Measurements from ENCODE around the gene UBE2F.

DNA sequence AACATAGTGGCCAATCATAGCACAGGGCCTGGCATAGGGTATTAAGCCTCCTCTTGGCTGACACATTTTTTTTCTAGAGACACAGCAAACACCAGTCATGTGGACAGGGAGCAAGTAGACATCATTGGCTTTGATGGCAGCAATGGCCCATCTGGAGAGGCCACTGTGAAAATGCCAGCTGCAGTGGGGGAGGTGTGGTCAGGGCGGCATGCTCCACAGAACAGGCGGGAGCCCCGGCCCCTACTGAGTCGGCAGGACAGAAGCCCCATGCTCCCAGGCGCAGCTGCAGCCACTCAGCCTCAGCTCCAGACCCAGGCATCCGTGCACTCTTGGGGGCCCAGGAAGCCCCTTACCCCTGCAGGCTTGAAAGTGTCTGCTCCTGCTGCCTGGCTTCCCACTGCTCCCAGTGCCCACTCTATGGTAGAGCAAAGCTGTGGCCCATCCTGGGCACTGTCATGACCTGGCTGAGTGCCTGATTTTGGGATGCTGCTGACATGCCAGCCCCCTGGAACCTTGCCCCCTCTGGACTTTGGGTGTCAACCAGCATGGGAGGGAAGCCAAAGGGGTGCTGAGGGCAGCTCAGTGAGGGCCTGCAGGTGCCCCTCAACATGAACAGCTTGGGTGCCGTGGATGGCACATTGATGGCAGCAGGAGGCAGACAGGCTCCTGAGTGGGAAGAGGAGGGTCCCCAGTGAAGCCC, 23.3 kb upstream of the UBE2F start:
- TF ChIP-seq, protein P1, sequence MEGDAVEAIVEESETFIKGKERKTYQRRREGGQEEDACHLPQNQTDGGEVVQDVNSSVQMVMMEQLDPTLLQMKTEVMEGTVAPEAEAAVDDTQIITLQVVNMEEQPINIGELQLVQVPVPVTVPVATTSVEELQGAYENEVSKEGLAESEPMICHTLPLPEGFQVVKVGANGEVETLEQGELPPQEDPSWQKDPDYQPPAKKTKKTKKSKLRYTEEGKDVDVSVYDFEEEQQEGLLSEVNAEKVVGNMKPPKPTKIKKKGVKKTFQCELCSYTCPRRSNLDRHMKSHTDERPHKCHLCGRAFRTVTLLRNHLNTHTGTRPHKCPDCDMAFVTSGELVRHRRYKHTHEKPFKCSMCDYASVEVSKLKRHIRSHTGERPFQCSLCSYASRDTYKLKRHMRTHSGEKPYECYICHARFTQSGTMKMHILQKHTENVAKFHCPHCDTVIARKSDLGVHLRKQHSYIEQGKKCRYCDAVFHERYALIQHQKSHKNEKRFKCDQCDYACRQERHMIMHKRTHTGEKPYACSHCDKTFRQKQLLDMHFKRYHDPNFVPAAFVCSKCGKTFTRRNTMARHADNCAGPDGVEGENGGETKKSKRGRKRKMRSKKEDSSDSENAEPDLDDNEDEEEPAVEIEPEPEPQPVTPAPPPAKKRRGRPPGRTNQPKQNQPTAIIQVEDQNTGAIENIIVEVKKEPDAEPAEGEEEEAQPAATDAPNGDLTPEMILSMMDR (conservative IDR thresholded peaks at IDR 0.05) = no peak
- no peak for TF ChIP-seq EZH2 (IDR thresholded peaks at IDR 0.05; ENCODE audit: low read depth)
